ENCODE results near the gene ADARB2.

- TF ChIP-seq POLR2A (IDR thresholded peaks at IDR 0.05; ENCODE audit: low read depth, low read length) = no peak
- TF ChIP-seq PAX5 (IDR thresholded peaks at IDR 0.05; ENCODE audit: insufficient read depth, low read length, severe bottlenecking) = no peak
- TF ChIP-seq POLR2AphosphoS5 (IDR thresholded peaks at IDR 0.05; ENCODE audit: low read depth, low read length) = no peak
- TF ChIP-seq TAF1 (IDR thresholded peaks at IDR 0.05; ENCODE audit: low read depth, low read length) = no peak
- no peak for TF ChIP-seq POU2F2 (IDR thresholded peaks at IDR 0.05; ENCODE audit: low read depth, low read length)
Measured at GRCh38 chr10:1151076-1152033, 586.0 kb downstream of the ADARB2 start.
